ENCODE results near the gene TTC28.

- TF ChIP-seq, protein P1, sequence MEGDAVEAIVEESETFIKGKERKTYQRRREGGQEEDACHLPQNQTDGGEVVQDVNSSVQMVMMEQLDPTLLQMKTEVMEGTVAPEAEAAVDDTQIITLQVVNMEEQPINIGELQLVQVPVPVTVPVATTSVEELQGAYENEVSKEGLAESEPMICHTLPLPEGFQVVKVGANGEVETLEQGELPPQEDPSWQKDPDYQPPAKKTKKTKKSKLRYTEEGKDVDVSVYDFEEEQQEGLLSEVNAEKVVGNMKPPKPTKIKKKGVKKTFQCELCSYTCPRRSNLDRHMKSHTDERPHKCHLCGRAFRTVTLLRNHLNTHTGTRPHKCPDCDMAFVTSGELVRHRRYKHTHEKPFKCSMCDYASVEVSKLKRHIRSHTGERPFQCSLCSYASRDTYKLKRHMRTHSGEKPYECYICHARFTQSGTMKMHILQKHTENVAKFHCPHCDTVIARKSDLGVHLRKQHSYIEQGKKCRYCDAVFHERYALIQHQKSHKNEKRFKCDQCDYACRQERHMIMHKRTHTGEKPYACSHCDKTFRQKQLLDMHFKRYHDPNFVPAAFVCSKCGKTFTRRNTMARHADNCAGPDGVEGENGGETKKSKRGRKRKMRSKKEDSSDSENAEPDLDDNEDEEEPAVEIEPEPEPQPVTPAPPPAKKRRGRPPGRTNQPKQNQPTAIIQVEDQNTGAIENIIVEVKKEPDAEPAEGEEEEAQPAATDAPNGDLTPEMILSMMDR (IDR thresholded peaks at IDR 0.05) = no peak
- no peak for TF ChIP-seq POLR2A (IDR thresholded peaks at IDR 0.05)
Measured at GRCh38 chr22:28366856-28367255, 312.8 kb downstream of the TTC28 start.

All from lower leg skin (tissue), 3 donors.